KG1 (cell line): Measurements from ENCODE around the gene BEAN1.

ENCODE experiments used
- DNase-seq: peaks from one replicate; lab custom pipeline; 2025; lab: John Stamatoyannopoulos, UW

The BEAN1 gene

GRCh38 chr16:66470556-66470955 is 43.5 kb downstream of the BEAN1 start:
- DNase-seq = no peak

GRCh38 chr16:66471264-66471663 is 44.2 kb downstream of the BEAN1 start:
- no peak for DNase-seq

DNA sequence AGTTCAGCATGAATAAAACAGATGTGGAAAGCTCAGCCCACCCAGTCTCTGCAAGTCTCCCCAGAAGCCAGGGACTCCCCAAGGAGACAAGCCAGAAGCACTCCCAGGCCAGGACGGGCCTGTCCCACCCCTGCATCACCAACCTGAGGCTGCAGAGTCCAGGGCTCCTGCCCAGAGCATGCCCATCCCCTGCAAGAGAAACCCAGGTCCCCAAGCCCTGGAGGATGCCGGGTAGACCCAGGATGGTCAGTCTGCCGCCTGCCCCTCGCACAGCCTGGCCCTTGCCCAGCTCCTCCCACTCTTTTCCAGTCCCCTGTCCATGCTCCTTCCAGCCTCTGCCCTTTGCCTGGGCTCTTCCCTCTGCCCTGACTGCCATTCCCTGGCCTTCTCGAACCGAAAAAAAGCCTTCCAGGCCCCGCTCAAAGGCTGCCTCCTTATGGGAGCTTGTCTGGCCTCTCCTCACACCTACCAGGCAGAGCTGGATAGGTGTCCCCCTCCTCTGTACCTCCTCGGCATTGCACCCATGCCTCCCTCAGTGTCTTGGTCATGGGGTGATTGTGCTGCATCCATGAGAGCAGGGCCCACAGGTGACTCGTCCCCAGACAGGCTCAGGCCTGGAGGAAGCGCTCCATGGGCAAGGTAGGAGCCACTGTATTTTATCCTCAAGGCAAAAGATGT is 44.8 kb downstream of the BEAN1 start:
- DNase-seq = no peak

DNA sequence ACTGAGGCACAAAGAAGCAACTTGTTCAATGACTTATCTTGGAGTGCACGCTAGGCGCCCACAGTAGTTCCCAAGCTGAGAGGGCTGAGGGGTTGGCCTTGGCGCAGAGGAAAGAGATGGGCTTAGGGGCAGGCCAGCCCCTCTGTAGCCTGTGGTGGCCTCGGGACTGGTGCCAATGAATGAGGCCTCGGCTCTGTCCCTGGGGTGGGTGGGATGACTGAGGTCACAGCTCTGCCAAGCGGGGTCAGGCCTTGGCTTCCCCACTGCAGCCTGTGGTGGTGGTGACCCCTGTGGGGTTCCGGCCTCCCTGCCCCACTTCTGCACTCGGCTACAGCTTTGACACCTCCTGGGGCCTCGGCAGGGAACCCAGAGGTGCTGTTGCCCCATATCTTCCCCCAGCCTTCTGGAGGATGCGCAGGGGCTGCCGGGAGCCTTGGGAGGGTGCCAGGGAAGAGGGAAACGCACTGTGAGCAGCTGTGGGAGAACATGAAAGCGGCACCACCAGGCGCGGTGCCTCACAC is 46.0 kb downstream of the BEAN1 start:
- DNase-seq = no peak

- DNase-seq = no peak
Observed at GRCh38 chr16:66473654-66474519, 46.8 kb downstream of the BEAN1 start.

DNA sequence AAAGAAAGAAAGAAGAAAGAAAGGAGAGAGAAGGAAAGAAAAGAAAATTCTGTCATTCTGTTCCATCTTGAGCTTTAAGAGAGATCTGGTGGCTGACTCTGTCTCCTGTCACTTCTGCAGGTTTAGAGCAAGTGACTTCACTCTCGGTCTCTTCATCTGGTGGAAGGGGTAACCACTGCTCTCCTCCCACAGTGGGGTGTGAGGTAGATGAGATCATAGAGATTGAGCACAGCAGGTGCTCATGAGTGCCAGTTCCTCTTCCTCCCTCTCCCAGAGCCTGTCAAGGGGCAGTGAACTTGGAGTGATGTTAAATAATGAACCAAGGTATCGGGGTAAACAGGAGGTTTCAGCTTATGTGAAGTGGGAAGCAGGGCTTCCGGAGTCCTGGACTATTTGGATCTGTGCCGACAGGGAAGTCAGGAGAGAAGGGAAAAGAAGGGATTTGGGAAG is 47.7 kb downstream of the BEAN1 start:
- DNase-seq = no peak

DNA sequence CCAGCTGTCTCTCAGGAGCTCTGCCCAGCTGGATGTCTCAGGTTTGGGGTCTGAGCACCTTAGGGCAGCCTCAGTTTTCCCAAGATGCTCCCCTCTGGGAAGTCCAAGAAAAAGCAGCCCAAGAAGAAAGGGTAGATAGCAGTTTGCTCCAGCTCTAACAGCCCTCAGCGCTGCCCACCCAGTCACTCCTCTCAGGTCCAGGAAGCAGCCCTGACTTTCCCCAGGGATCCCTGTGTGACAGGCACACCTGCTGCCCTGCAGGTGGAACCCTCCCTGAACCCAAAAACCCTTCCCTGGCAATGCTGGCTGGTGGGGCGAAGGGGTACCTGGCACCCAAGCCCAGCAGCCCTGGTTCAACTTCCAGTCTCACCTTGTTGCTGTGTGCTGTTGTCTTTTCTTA is 48.1 kb downstream of the BEAN1 start:
- no peak for DNase-seq

DNA sequence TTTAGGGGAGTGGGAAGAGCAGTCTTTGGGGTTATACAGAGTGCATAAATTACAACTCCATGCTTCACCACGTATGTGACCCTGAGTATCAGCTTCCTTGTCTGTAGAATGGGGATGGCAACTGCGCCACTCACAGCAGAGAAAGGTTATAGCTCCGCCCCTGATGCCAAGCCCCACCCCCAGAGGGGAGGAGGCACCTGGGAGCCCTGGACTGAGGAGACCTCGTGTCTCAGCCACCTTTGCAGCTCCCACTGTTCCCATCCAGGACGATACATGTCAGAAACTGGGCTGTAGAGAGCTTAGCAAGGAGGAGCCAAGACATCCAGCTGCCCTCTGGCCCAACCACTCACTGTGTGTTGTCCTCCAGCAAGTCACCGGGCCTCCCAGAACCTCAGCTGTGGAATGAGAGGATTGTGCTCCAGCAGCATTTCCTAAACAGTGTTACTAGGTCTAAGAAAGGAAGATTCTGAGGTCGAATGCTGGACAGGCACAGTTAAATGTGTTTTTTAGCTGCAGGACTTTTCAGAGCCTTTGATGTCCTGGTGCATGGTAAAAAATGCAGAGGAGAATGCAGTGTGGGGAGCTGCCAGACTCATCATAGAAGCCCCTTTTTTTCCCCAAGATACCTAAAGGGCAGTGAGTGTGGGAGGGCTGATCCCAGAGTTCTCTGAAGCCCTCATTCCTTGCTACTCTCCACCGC is 49.4 kb downstream of the BEAN1 start:
- DNase-seq = no peak

- no peak for DNase-seq
Observed at GRCh38 chr16:66477028-66477515, 50.0 kb downstream of the BEAN1 start.

GRCh38 chr16:66478733-66479511 is 51.8 kb downstream of the BEAN1 start:
- peak; percentile 17 for DNase-seq

GRCh38 chr16:66479661-66480264 is 52.7 kb downstream of the BEAN1 start:
- DNase-seq = no peak

- DNase-seq = no peak
Observed at GRCh38 chr16:66480265-66481080, 53.4 kb downstream of the BEAN1 start.

DNA sequence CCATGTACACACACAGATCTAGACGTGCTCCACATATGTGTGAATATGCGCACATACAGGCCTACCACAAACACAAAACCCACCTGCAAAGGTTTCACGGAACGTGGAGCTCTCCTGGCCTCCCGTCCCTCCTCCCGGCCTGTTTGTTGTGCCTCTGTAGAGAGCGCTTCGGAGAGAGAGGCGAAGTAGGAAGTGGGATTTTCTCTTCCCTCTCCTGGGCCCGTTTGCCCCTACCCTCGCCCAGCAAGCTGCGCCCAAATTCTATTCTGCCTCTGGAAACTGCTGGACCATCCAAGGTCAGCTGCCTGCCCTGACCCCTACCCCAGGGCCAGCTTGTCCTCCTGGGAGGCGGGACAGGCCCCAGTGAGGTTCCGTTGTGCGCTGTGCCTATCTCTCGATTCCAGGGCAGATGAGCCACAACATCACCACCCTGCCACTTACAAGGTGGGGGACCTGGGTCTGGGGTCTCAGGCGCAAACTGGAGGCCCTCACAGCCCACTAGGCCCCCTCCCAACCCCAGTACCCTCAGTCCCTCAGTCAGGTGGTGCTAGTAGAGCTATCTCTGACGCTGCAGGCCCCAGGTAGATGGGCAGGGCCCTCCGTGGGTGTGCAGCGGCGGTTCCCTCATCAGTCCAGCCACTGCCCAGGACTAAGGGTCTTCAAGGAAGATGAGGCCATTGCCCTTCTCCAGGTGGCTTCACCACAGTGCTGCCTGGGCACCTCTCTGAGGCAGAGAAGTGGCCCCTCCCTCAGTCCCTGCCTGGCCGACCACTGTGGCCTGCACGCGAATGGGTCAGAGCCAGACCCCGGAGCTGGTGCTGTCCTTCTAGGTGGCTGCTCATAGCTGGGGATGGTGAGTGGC is 54.2 kb downstream of the BEAN1 start:
- DNase-seq = no peak

DNA sequence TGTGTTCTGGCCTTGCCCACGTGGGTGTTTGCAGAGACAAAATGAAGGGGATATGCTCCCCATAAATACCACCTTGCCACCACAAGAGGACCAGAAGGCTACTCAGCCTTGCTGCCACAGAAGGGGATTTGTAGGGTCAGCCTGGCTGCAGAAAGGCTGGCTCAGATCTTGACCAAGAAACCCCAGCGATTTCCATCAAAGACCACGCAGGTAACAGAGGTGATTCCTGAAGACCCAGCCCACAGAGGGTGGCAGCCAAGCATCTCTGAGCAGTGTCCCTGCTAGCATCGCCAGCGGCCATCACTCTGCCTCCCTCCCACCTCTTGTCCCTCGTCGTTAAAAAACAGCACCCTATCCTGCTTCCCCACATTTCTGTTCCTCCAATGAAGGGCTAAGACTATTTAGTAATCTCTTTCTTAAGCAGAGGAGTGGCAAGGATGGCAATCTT is 54.9 kb downstream of the BEAN1 start:
- no peak for DNase-seq

GRCh38 chr16:66483689-66484452 is 56.8 kb downstream of the BEAN1 start:
- DNase-seq = peak; percentile 19

DNA sequence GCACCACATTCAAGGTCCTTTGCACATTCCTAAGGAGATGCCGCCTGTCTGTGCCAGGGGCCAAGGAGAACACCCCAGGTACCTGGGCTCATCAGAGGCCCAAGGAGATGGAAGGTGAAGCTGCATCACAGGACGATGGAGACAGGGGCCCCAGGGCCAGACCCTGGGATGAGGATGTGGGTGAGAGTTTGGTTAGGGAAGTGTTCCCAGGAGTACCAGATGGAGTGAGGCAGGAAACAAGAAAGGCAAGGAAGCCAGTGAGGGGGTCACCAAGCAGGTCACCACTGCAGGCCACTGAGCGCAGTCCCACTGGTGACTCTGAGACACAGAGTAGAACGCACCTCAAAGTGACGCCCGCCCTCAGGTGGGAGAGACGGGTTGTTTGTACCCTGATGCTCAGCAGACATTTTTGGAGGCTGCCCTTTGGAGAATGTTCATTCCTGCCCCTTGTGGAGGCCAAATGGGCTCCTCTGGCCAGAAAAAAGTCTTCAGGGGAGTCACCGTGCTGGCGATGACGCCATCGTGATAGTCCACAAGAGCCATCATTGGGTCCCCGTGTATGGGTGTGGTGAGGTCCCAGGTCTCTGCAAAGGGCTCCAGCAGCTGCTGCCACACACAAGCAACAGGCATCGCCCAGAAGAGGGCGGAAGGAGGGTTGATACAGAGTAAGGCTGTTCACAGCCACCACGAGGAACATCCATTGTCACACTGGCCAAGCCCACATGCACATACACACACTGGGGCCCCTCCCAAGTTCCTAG is 57.5 kb downstream of the BEAN1 start:
- no peak for DNase-seq

- no peak for DNase-seq
Observed at GRCh38 chr16:66485376-66485775, 58.3 kb downstream of the BEAN1 start.
